ENCODE data around the gene P2RY1. TPM values are rescaled to one million over a fixed set of nuclear protein-coding genes. Genes with fewer than 3 reads are reported as not detected.

P2RY1 gene
- total RNA-seq, 1 experiment from 2014 or later: 6.3 TPM

GRCh38 chr3:152879790-152880174, 44.9 kb downstream of the P2RY1 start:
- no peak overlapping the region for H3K4ac ChIP-seq (ENCODE audit: low read depth, low read length)
- Mint-ChIP-seq H3K27ac (no peak overlapping the region), H3K4me1 (no peaks in the 10 kb centered on the region), H3K36me3 (ENCODE audit: insufficient read depth in 1 of 3, low read depth in 3 of 3) (peaks cover 0 to 2% (median 1%) of the 10 kb centered on the region in 3 experiments; a peak in 3 of 7 replicates), H3K4me3 (no peak overlapping the region), H3K9me3 (peaks cover 2% of the 10 kb centered on the region in 2 experiments; a peak in 2 of 5 replicates), H3K27me3 (ENCODE audit: low read depth) (no peaks in the 10 kb centered on the region)
- H3K23ac ChIP-seq (ENCODE audit: insufficient read length, low read depth, low read length): no peak overlapping the region
- no peak overlapping the region for H2AFZ ChIP-seq (ENCODE audit: low read length)
- no peak overlapping the region for H3K56ac ChIP-seq (ENCODE audit: insufficient read length, low read depth, low read length)
- H4K8ac ChIP-seq (replicated peaks; ENCODE audit: insufficient read length, low read depth, low read length): no peak overlapping the region
- H3K4me2 ChIP-seq (ENCODE audit: insufficient read depth, insufficient read length, low read length): no peak overlapping the region
- no peaks in the 10 kb centered on the region for H3K27me3 ChIP-seq (ENCODE audit: insufficient read depth, low read length)
- H2BK15ac ChIP-seq (ENCODE audit: low read depth, low read length): no peak overlapping the region
- H2AK5ac ChIP-seq (ENCODE audit: insufficient read length, low read length): no peak overlapping the region
- H2BK20ac ChIP-seq (ENCODE audit: low read depth, low read length, poor library complexity, severe bottlenecking): no peak overlapping the region
- H4K91ac ChIP-seq (ENCODE audit: insufficient read length, low read depth, low read length): no peak overlapping the region
- no peak overlapping the region for H2BK5ac ChIP-seq (ENCODE audit: insufficient read length, low read length)
- no CpG with 5 or more reads among the region's 2 CpGs for WGBS (ENCODE audit: extremely low coverage, insufficient read length, low lambda C conversion rate)
- no peaks in the 10 kb centered on the region for H3K9me3 ChIP-seq (ENCODE audit: control insufficient read depth, low read depth, low read length)
- no peak overlapping the region for H3K14ac ChIP-seq (ENCODE audit: insufficient read depth, low read length)
- no peak overlapping the region for H2BK12ac ChIP-seq (ENCODE audit: insufficient read length, low read depth, low read length)
- H3K4me1 ChIP-seq (ENCODE audit: insufficient read depth, low read length): no peaks in the 10 kb centered on the region
- no peak overlapping the region for H3K18ac ChIP-seq (ENCODE audit: insufficient read length, low read depth, low read length)
- no peaks in the 10 kb centered on the region for H3K79me1 ChIP-seq (ENCODE audit: insufficient read depth, low read depth, low read length, poor library complexity, severe bottlenecking)
- no peak for TF ChIP-seq CTCF (conservative IDR thresholded peaks at IDR 0.05)
- H3K79me2 ChIP-seq (ENCODE audit: insufficient read depth, low read length): no peaks in the 10 kb centered on the region
- H2BK120ac ChIP-seq (ENCODE audit: low read depth, low read length, poor library complexity, severe bottlenecking): no peak overlapping the region
- H3K9ac ChIP-seq (ENCODE audit: extremely low read depth, insufficient read length, low read length): no peak overlapping the region
- no peak overlapping the region for H3T11ph ChIP-seq (ENCODE audit: low read length)
- no peak for DNase-seq
- no peak overlapping the region for H4K5ac ChIP-seq (ENCODE audit: insufficient read length, low read depth, low read length)
- H3K23me2 ChIP-seq (ENCODE audit: insufficient read length, low read depth, low read length, poor library complexity, severe bottlenecking): no peaks in the 10 kb centered on the region
- H4K20me1 ChIP-seq (ENCODE audit: control insufficient read depth, insufficient read depth, insufficient read length): no peaks in the 10 kb centered on the region
- no peak overlapping the region for H3K27ac ChIP-seq (ENCODE audit: insufficient read length, low read depth, low read length)
